Head of caudate nucleus (tissue), 42 donors: Measurements from ENCODE around the gene CDH4.
"Not testable (repeated sequence)": the region's sequence is repeated elsewhere in the genome, so short reads cannot be mapped to it uniquely, and the experiment has no call there.

Experiments used
- DNase-seq, 42 donors: peaks; one replicate each; pipeline versions ENCODE4 v3.0.0 to v3.0.0-alpha.2; 2020 to 2021; ENCODE audit warnings: mixed read lengths in 7 of 42
- intact Hi-C: fragments of 100-400 bp; cut with DNase I; formaldehyde crosslinking; loops from one replicate; pipeline ENCODE4 v1.15.0; 2022

CDH4 gene

DNA sequence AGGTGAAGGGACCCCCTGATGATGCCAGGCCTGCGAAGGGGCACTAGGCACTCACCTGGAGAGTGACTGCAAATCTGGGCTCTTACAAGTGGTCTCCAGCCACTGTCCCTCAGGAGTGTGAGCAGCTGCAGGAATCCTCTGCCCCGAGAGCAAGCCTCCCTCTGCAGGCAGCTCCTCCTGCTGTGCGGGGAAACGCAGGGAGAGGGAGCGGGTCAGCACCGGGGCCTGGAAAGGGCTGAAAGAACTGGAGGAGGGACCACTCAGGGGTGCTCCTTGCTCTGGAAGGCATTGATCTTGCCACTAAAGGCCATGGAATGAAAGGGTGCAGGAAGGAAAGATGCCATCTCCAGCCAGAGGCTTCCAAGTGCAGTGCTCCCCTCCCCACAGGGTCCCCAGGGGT is 168.0 kb downstream of the CDH4 start:
- intact Hi-C loops, result no loop called here
- DNase-seq, result no peak

DNA sequence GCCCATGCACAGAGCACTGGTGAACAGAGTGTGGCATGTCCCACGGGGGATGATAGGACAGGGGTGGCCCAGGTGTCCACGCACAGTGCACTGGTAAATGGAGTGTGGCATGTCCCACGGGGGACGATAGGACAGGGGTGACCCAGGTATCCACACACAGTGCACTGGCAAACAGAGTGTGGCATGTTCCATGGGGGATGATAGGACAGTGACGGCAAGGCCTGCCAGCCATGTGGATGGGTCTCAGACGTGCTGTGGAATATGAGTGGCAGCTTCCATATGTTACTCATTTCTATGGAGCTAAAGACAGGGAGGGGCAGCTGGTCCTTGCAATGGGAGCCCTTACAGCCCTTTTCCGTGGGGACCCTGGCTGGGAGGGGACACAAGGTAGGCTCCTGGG is 168.7 kb downstream of the CDH4 start:
- intact Hi-C loops, result no loop called here
- DNase-seq, result no peak

DNA sequence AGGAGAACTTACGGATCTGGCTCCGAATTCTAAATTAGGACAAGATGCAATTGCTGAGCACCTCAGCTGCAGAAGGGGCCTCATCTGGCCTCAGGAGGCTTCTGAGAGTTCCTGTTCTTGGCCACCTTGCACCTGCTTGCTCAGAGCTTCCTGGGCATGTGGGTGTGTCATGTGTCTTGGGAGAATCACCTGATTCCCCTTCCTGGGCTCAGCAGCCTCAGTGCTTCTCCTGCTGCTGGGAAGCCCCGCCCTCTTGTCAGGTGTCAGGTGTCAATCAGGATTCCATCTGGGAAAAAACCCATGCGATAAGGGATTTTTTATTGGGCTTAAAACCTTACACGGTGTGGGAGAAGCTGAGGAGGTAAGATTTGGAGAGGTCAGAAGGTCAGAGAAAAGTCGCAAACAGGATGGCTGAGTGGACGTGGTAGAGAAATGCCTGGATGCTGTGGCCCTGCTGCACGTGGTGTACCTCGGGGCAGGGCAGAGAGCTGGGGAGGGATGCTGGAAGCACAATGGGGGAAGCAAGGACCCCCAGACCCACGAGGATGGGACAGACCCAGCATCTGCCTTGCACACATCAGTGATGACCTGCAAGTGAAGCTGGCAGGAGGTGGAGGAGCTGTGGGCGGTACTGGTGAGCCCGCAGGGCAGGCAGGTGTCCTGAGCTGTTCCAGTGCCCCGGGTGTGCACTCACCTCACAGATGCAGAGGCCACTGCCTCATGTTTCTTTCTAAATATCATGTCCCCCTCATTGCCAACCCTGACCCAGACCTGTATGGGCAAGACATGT is 170.8 kb downstream of the CDH4 start:
- intact Hi-C loops, result no loop called here
- no peak for DNase-seq

DNA sequence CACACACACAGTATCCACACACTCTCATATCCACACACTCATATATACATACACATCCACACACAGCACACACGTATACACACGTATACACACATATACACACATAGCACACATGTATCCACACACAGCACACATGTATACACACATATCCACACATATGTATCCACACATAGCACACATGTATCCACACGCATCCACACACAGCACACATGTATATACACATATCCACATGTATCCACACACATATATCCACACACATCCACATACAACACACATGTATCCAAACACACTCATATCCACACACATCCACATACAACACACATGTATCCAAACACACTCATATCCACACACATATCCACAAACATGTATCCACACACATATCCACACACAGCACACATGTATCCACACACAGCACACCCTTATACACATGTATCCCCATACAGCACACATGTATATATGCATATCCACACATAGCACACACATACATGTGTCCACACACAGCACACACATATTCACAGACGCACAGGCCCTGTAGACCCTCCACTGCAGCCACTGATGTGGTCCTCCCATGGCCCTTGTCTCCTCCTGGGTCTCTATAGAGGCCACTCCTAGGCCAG is 172.1 kb downstream of the CDH4 start:
- intact Hi-C loops, result no loop called here
- DNase-seq, result no peak

DNA sequence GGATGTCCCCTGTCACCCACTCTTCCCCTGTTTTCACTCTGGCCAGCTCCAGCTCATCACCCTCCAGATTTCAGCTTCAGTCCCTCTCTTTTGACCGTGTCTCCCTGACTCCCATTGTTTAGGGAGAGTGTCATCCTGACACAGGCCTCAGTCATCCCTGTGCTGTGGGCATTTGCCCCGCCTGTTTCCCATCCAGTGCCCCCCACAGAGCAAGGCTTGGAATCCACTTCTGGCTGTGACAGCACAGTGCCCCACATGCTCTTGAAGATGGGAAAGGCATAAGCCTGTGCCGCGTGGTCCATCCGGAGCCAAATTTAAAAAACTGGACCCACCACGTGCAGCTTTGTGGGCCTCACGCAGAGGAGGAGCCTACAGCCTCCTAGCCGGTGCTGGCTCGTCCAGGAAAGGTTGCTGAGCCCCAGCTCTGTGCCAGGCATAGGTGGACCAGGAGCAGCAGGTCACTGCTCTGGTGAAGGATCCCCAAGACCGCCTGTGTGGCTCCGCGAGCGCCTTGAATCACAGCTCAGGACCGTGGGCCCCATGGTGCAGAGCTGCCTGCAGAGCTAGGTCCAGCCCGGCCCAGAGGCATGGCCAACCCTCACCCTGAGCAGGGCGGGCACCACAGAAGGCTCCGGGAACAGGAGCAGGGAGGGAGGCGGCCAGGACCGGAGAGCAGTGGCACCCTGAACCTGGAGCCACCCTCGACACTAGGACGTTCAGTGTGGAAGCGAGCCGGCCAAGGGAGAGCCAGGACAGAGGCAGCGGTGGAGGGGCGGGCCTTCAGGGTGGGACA is 172.8 kb downstream of the CDH4 start:
- intact Hi-C loops, result no loop called here
- no peak for DNase-seq

DNA sequence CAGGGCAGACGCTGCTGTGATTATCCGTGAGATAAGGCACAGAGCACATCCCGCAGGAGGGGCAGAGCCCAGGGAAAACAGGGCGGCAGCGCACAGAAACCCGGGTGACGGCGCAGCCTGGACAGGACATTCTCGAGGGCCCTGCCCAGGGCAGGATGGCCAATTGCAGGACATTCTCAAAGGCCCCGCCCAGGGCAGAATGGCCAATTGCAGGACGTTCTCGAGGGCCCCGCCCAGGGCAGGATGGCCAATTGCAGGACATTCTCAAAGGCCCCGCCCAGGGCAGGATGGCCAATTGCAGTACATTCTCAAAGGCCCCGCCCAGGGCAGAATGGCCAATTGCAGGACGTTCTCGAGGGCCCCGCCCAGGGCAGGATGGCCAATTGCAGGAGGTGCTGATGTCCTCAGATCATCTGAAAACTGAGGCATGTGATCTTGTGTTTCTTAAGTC is 173.5 kb downstream of the CDH4 start:
- DNase-seq, intact Hi-C loops: not testable (repeated sequence)

DNA sequence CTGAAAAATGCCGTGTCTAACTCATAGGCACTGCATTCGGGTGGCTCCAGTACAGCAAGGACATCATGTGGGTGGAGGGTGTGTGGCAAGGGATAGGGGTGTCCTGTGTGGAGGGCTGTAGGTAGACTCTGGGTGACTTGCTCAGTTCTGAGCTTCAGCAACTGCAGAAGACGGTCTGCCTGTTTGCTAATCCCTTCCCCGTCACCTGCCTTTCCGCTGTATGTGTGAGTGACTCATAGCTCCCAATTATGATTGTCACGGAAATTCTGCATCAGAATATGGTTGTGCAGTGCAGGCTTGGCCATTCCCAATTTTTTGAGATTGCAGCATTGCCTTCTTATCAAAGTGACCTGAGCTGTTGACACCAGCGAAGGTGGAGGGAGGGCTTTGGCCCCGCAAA is 174.3 kb downstream of the CDH4 start:
- peak in 11 of 42 donors; percentile 10 to 72 (median 32) for DNase-seq
- intact Hi-C loops, result no loop called here

DNA sequence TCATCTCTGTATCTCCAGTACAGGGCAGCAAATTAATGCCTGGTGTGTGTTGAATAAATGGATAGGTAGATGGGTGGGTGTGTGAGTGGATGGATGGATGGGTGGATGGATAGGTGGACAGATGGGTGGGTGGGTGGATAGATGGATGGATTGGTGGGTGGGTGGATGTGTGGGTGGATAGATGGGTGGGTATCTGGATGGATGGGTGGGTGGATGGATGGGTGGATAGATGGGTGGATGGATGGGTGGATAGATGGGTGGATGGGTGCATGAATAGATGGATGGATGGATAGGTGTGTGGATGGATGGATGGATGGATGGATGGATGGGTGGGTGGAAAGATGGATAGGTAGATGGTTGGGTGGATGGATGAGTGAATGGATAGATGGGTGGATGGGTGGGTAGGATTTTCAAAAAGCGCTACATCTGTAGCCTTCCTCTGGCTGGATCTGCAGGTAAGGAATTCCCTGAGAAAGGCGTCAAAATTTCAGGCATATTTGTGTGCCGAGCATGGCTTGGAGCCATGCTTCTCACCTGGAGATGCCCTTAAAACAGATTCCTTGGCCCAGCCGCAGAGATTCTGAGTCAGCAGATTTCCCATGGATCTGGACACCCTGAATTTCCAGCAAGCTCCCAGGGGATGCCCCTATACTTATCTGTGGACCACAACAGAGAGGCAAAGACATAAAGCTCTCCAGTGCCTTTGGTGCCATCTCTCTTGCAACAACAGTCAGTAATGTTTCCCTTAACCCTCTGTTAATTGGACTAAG is 177.6 kb downstream of the CDH4 start:
- no peak for DNase-seq
- intact Hi-C loops, result no loop called here

DNA sequence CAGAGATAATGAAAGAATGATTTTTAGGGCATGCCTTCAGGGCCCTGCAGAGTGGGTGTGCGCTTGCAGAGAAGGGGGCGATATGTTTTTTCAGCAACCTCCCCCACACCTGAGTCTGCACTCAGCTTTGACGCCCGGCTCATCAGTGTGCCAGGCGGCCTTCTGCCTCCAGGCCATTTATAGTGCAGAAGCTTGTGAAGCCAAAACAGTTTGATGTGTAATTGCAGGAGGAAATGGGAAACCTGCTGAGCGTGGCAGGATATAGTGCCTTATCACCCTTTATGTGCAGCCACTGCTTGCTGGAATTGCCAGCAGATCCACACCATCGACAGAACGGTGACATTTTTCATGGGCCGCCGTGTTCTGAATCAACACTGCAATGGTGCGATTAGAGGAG is 178.2 kb downstream of the CDH4 start:
- DNase-seq, result peak in 1 of 42 donors; percentile 5
- intact Hi-C loops, result no loop called here

DNA sequence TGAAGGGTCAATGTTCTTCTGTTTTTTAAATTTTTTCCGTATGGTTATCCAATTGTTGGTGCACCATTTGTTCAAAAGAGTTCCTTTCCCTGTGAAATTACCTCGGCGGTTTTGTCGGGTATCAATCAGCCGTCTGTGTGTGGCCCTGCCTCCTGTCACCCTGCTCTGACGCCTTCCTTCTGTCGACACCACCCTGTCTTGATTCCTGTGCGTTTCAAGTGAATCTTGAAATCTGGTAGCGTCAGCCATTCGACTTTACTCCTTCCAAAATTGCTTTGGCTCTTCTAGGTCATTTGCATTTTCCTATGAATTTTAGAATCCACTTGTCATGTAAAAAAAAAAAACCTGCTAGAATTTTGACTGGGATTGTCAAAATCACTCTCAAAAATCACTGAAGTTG is 181.1 kb downstream of the CDH4 start:
- no peak for DNase-seq
- intact Hi-C loops, result no loop called here

DNA sequence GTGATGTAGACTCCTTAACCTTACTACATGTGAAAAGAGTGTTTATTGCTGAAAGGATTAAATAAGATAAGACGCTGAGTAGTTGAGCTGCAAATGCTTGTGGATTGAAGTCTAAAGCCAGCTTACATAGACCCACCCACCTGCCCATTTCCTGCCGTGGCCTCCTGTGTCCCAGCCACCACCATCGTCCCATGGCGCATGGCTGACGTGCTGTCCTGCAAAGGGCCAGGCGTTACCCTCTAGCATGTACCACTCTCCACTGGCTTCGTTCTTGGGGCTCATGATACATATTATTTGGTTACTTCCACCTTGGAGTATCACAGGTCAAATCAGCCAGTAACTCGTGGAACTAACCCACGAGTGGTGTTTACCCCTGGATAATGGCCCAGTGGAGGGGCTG is 181.8 kb downstream of the CDH4 start:
- no peak for DNase-seq
- intact Hi-C loops, result no loop called here

DNA sequence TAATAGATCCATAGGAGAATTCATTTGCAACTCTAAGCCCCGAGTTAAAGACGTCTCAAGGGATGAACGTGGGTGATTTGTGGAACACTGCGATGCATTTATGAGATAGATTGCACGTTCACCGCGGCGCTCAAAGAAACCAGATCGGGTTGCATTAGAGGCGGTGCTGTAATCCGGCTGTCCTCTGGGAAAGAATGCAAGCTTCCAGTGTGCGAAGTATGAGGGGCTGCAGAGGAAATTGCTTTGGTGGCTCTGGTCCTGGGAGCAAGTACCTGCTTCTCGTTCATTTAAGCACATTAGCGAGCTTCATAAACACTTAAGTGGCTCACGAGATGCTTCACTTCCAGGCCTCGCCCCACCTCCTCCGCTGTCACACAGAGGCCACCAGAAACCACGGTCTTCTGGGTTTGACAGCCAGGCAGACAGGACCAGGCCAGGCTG is 182.3 kb downstream of the CDH4 start:
- intact Hi-C loops, result no loop called here
- DNase-seq, result no peak

DNA sequence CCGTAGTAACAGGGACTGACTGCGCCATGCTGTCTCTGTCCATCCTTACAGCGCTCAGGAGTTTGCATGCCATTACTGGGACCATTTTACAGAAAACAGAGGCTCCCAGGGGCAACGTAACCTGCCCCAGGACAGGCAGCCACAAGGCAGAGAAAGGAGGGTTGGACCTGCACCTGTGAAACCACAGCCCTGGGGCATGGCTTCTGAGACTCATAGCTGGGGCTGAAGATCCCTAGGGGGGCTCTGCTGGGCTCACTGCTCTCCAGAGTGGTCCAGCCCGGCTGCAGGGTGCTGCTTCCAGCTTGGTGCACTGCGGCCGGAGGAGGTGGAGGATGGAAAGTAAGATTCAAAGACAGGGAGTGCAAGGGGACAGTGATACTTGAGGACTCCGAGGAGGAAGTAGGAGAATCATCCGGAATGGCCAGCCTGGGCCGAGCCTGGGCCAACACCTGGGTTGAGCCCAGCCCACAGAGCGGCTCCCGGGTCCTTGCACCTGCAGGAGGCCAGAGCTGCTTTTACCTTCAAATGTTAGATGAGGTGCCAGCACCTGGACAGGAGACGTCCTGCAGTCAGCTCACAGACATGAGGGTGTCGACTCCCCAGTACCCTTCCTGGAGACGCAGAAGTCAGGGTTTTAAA is 183.2 kb downstream of the CDH4 start:
- no peak for DNase-seq
- intact Hi-C loops, result no loop called here

DNA sequence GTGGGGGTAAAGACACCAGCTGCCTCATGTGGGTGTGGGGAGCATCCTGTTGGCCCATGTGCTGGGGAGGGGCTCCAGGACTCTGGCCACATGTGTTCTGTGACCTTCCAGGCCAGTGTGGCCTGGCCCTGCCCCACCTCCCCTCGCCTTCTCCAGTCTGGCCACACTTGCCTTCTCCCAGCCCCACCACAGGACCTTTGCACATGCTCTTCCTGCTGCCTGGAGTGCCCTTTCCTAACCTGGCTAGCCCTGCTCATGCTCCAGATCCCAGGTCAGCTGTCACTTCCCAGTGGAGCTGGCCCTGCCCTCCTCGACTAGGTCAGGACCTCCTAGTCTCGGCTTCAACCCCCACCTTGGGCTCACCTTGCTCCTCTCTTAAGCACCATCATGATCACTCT is 183.8 kb downstream of the CDH4 start:
- peak in 1 of 42 donors; percentile 3 for DNase-seq
- intact Hi-C loops, result no loop called here

DNA sequence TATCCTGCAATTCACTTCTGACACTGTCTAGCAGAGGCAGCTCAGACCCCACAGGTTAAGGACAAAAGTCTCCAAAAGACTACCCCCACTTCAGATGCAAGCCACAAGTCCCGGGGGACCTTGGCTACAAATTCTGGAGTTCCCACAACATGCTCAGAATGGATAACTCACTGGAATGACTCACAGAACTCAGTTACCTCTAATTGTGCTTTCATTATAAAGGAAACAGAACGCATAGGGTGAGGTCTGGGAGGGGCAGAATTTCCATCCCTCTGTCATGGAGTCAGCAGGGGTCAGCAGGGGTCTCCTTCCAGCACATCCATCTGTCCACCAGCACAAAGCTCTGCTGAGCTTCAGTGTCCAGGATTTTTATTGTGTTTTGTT is 184.2 kb downstream of the CDH4 start:
- no peak for DNase-seq
- intact Hi-C loops, result no loop called here

DNA sequence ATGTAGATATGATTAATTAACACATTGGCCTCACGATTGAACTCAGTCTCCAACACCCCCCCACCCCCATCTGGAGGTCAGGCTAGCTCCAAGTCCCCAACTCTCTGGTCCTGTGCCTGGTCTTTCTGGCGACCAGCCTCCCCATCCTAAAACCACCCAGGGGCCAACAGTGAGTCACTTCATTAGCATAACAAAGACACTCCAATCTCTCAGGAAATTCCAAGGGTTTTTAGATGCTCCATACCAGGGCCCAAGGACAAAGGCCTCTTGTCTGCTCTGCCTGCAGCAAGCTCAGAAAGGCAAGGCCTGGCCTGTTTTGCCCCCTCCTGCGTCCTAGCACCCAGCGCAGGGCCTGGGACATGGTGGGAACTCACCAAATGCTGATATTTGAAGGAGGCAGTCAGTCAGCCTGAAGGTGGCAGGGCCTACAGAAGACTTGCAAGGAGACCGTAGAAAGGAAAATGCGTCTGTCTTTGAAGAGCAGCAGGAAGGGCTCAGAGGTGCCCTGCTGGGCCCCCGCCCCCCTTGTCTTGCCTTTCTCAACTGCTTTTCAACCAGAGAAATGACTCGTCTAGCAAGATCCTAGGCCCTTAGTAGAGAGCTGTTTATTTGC is 184.7 kb downstream of the CDH4 start:
- DNase-seq, result peak in 21 of 42 donors; percentile 16 to 79 (median 40)

DNA sequence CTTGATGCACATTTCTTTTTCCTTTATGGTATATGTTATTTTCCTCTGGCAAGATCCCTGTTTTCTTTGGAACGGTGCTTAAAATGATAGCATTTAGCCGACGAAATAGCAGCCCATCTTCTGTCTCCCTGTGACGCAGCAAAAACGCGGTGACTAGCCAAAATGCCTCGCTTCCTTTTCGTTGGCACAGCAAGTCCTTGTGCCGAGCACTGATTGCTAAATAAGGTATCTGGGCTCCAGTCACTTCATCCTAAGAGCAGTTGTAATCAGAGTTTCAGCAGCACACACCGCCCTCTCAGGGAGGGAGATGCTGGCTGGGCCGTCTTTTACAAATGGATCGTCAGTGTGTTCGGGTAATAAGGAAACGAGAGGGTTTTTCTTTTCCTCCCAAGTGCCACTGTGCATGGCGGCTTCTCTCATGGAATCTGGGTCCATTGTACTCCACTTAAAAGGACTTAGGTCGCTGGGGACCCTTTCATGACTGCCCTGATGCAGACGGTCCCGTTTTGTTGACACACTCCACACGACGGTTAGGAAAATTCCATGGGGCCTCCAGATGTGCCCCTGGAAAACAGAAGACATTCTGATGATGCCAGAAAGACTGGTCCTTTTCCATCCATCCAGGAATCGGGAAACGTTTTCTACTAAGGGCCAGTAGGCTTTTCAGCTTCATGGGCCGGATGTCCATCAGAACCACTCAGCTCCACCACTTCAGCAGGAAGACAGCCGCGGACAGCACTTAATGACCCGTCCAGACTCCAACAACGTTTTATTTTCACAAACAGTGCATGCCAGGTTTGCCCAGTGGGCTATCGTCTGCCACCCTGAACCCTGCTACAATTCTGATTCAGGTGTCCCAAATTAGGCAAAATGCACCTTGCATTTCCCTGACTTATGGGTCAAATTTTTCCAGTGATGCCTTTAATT is 185.5 kb downstream of the CDH4 start:
- intact Hi-C loops, result no loop called here
- DNase-seq, result peak in 21 of 42 donors; percentile 13 to 76 (median 38)

More for the DNA sequence above, 184.7 kb downstream of the CDH4 start:
- intact Hi-C loops, result no loop called here
